EL (cell line): ENCODE data around the gene PCDHAC1.

Experiments used
- DNase-seq: peaks from one replicate; pipeline ENCODE4 v3.0.0-alpha.2; 2016

Gene PCDHAC1

DNA sequence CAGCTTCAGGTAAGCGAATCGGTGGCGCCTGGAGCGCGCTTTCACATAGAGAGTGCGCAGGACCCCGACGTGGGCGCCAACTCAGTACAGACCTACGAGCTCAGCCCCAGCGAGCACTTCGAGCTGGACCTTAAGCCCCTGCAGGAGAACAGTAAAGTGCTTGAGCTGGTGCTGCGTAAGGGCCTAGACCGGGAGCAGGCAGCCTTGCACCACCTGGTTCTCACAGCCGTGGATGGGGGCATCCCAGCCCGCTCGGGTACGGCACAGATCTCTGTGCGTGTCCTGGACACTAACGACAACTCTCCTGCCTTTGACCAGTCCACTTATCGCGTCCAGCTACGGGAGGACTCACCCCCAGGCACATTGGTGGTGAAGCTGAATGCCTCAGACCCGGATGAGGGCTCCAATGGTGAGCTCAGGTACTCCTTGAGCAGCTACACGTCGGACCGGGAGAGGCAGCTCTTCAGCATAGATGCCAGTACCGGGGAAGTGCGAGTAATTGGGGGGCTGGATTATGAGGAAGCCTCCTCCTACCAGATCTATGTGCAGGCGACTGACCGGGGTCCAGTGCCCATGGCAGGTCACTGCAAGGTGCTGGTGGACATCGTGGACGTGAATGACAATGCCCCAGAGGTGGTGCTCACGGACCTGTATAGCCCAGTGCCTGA, 41.3 kb downstream of the PCDHAC1 start:
- no peak for DNase-seq

DNA sequence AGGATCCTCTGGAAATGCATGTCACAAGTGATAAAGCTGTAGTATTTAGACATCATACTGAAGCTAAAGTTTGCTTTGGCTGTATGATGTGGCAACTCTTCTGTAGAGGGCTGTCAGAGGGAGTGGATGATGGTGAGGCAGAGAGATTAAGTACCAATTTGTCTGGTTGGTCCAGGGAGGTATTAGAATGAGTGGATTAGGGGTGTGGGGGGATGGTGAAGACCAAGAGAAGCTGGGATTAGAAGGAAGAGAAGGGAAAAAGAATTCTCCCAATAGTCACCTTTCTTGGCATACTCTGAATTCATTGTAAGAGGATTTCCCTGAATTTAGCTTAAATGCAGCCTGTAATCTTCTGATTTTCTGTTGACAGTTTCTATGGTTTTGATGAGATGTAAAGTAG, 43.8 kb downstream of the PCDHAC1 start:
- DNase-seq = no peak

DNA sequence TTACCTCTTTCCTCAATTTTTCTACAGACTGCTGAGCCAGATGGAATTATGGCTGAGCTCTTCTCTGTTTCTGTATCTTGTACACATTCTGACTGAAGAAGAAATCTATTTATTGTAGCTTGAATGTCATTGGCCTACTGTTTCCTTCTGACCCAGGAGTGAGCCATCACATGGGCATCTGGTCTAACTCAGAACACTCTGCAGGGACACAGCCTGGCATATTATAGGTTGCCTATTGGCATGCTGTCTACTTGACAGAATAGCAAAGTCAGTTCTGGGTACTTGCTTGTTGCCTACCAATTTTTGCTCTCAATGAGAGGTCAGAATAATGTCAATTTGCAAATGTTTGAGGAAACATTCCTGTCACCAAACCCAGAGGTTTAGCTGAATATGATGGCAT, 47.5 kb downstream of the PCDHAC1 start:
- no peak for DNase-seq

DNA sequence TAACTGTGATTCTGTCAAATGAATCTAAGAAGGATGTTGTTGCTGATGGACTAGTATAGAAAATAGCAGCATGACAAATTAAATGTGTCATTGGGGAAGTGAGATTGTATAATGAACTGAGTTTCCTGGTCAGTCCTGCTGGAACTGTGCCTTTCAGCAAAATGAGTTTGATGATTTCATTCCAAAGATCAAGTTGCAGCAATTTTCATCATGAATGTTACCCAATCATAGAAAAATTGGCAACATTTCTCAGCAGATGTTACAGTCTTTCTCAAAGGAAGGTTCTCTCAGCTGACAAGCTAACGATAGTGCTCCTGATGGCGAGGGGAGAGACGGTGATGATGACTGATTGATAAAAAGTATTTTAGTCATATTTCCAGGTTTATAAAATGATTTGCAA, 50.9 kb downstream of the PCDHAC1 start:
- no peak for DNase-seq

DNA sequence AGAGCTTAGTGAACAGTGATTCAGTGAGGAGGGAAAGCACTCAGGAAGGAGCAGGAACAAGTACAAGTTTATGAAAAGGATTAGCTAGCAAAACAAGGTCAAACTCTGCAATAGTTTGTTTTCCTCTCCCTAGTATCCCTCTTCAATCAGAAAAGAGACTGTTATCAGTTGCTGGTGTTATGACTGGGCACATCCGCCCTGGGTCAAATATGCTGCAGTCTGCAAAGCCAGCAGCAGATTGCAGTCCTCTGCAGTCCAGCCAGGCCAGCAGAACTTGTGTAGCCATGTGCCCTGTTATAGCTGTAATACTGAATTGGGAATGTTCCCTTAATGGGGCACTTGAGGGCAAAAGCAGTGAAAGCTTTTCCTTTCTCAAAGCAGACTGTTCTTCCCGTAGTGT, 52.2 kb downstream of the PCDHAC1 start:
- no peak for DNase-seq

DNA sequence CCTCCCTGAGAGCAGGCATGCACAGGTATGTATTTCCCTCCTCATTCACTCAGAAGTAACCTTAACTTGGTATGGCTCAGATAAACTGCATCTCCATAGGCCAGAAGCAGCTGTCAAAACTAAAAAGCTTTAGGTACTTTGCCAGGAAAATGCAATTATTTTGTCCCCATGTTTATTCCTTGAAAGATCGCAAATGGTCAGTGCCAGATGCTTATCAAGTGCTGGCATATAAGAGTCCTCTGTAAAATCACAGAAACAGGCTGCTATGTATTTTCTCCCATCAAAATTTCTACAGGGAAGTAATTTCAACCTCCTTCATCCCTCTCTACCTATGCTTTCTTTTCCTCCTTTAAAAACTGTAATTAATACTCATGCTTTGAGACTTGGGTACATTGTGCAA, 52.9 kb downstream of the PCDHAC1 start:
- no peak for DNase-seq
